NCI-H146 treated with DMSO at 0.1 percent for 48 hours (cell line): Measurements from ENCODE around the gene GPR65.

Experiments used
- DNase-seq: peaks from one replicate; lab custom pipeline; 2025; ENCODE audit not compliant: unreplicated experiment; lab: John Stamatoyannopoulos, UW

GPR65 gene

GRCh38 chr14:88037325-88037724 lies 32.4 kb downstream of the GPR65 start:
- DNase-seq, result no peak

DNA sequence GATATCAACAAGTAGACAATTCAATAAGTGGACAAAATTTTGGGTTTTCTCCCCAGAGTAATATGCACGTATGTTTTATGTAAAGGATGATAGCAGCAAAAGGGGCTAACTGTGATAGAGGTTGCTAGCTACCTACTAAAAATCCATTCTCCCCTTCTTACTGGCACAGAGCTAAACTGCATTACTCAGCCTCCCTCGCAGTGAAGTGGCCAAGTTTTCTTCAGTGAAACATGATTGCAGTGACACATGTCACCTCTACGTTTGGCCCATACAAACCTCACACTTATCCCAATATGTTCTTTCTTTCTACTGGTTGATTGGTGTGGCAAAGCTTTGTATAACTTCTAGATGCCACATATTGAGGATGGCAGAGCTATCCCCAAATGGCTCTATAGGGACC lies 34.3 kb downstream of the GPR65 start:
- DNase-seq, result no peak

- DNase-seq, result no peak
Observed at GRCh38 chr14:88040146-88040545, 35.2 kb downstream of the GPR65 start.

DNA sequence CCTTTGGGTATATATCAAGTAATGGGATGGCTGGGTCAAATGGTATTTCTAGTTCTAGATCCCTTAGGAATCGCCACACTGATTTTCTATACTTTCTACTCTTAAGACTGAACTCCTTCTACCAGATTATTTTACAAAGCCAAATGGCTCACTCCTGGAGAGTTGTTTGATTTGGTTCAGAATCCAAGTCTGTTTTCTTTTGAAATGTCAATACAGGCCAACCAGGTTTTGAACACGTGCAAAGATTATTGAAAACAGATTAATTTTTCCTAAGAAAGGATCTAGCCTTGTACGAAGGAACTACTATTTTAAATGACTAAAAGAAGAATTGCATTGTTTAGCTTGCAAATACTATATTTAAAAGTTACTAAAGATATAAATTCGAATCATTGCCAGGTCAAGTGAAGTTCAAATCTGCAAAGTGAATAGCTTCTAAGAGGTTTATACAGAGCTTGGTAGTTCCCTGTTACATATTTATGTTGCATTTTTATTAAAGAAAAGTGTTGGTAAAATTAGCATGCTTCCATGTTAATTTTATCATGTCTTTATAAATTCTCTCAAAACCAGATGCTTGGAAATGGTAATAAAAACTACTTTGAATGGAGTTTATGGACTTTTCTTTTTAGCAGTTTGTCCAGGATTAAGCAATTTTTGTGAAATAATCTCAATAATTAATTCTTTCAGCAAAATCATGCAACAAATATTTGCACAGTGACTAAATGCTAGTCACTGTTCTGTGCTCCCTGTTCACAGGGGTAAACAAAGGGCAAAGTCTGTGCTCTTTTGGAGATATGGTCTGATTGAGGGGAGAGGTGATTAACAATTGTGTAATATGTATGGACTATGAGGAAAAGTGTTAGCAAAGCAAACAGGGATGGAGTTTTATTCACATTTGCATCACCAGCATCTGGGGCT lies 38.9 kb downstream of the GPR65 start:
- DNase-seq, result peak; percentile 4

- no peak for DNase-seq
Observed at GRCh38 chr14:88044444-88044758, 39.5 kb downstream of the GPR65 start.

GRCh38 chr14:88044776-88045446 lies 40.0 kb downstream of the GPR65 start:
- no peak for DNase-seq

GRCh38 chr14:88045705-88046104 lies 40.8 kb downstream of the GPR65 start:
- no peak for DNase-seq

- DNase-seq, result no peak
Observed at GRCh38 chr14:88048351-88048750, 43.4 kb downstream of the GPR65 start.

GRCh38 chr14:88049266-88049665 lies 44.3 kb downstream of the GPR65 start:
- no peak for DNase-seq

DNA sequence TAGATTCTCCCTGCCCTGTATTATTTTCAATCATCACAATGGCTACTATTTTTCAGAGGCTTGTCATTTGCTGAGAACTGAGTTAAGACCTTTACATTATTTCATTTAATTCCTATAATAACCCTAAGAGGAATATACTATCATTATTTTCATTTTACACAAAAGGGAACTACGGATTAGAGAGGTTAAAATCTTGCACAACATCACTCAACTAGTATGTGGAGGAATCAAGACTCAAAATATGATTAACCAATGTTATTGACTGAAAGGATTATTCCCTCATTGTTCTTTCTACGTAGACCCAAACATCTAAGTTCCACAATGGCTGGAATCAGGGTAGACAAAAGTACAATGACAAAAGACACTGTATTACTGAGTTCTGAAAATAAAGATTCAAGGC lies 45.0 kb downstream of the GPR65 start:
- DNase-seq, result no peak

GRCh38 chr14:88060576-88060975 lies 55.6 kb downstream of the GPR65 start:
- no peak for DNase-seq

DNA sequence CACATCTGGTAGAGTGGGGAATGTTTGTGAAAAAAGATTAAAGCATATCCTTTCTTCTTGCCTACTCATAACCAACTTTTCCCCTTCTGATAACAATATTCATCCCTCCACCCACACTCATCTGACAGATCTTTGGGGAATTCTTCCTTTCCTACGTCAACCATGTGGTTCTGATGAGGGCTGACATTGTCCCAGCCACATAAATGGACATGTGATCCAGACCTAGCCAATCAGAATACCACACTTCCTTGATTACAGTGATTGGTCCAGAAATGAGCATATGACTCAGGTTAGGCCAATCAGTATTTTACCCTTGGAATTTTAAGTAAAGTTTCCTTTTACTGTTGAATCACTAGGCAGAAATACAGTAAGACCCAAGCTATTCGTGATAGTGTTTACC lies 58.9 kb downstream of the GPR65 start:
- DNase-seq, result no peak
